Endothelial cell of umbilical vein (primary cell): ENCODE results near the gene ENOPH1. TPM values are rescaled to one million over a fixed set of nuclear protein-coding genes. Genes with fewer than 3 reads are reported as not detected.

Experiments used
- BruUV-seq: library from RNA; stranded (reverse); fragments of 400-500 nt; replicated peaks from 2 replicates; lab custom pipeline; 2021; lab: Mats Ljungman, UMichigan
- CTCF ChIA-PET: fragments of 300-600, 350-600 bp; sonication (Branson Sonifier 250); formaldehyde crosslinking; loops from one replicate; lab custom pipeline; 2021; ENCODE audit warnings: antibody characterized with exemption, inconsistent platforms; lab: Charles Lee
- POLR2A ChIA-PET: fragments of 300-600, 350-600 bp; sonication (Branson Sonifier 250); formaldehyde crosslinking; loops from one replicate; lab custom pipeline; 2021; ENCODE audit warnings: antibody characterized with exemption, inconsistent platforms; lab: Charles Lee
- DNase-seq: peaks from one replicate; pipeline ENCODE4 v3.0.0-alpha.2; 2011; ENCODE audit warnings: low read depth, low spot score
- FAIRE-seq: peaks from 2 replicates; lab custom pipeline; 2011; peaks lifted over from hg19 to GRCh38; lab: Jason Lieb, UNC
- H2AFZ ChIP-seq: 2 replicates; pipeline ENCODE4 v1.6.0; 2012; ENCODE audit warnings: low read depth, low read length, control low read depth, inconsistent platforms
- H3K27ac ChIP-seq: 2 replicates; pipeline ENCODE4 v1.5.1; 2011; ENCODE audit warnings: low read depth, mild to moderate bottlenecking, control low read depth, low read length, moderate library complexity; ENCODE audit not compliant: insufficient read depth
- H3K27me3 ChIP-seq, 2 experiments: 2 replicates each; pipeline versions ENCODE4 v1.6.0 to v1.6.1; 2011; ENCODE audit warnings: low read length in 2 of 2, mixed read lengths in 1 of 2; ENCODE audit not compliant: control insufficient read depth in 2 of 2, insufficient read depth in 2 of 2
- H3K36me3 ChIP-seq, 2 experiments: 2 replicates in 1 of 2; 3 replicates in 1 of 2; pipeline ENCODE4 v1.5.1; 2011; ENCODE audit warnings: low read length in 2 of 2, mild to moderate bottlenecking in 1 of 2, moderate library complexity in 1 of 2; ENCODE audit not compliant: control insufficient read depth in 2 of 2, insufficient read depth in 2 of 2; ENCODE audit errors: extremely low read depth in 1 of 2
- H3K4me1 ChIP-seq: 3 replicates; pipeline ENCODE4 v1.5.1; 2011; ENCODE audit warnings: mild to moderate bottlenecking, low read length; ENCODE audit not compliant: control insufficient read depth, insufficient read depth; ENCODE audit errors: extremely low read depth
- H3K4me2 ChIP-seq: 2 replicates; pipeline ENCODE4 v1.6.1; 2011; ENCODE audit warnings: low read length, control low read depth, mixed read lengths; ENCODE audit not compliant: insufficient read depth
- H3K4me3 ChIP-seq, 3 experiments: fragments of 200-600 bp in 1 of 3; sonication (generic), shearing (Covaris generic) in 1 of 3; replicated peaks in 1 of 3; 2 replicates each; pipeline ENCODE4 v1.5.1; 2011 to 2016; ENCODE audit warnings: control low read depth in 3 of 3, low read length in 3 of 3, mild to moderate bottlenecking in 2 of 3, inconsistent platforms in 1 of 3, low read depth in 1 of 3, moderate library complexity in 1 of 3; ENCODE audit not compliant: insufficient read depth in 1 of 3
- H3K79me2 ChIP-seq: 2 replicates; pipeline ENCODE4 v1.6.0; 2012; ENCODE audit warnings: low read length, inconsistent platforms; ENCODE audit not compliant: control insufficient read depth, insufficient read depth
- H3K9ac ChIP-seq: replicated peaks from 2 replicates; pipeline ENCODE3; 2011; ENCODE audit warnings: low read length, control low read depth; ENCODE audit not compliant: insufficient read depth; ENCODE audit errors: extremely low read depth
- H3K9me1 ChIP-seq: replicated peaks from 3 replicates; pipeline ENCODE4 v1.6.0; 2011; ENCODE audit warnings: mild to moderate bottlenecking, low read length; ENCODE audit not compliant: control insufficient read depth, insufficient read depth; ENCODE audit errors: extremely low read depth
- H3K9me3 ChIP-seq: replicated peaks from 2 replicates; pipeline ENCODE4 v1.5.1; 2012; ENCODE audit warnings: low read length, inconsistent platforms; ENCODE audit not compliant: control insufficient read depth, insufficient read depth
- H4K20me1 ChIP-seq: replicated peaks from 2 replicates; pipeline ENCODE3; 2011; ENCODE audit warnings: mild to moderate bottlenecking, low read length; ENCODE audit not compliant: control insufficient read depth, insufficient read depth; ENCODE audit errors: extremely low read depth
- CTCF ChIP-seq, 2 donors: IDR thresholded peaks; 1 replicate in 1 of 2; 2 replicates in 1 of 2; pipeline ENCODE4 v1.5.1; 2011; ENCODE audit warnings: low read length in 2 of 2, mild to moderate bottlenecking in 2 of 2, moderate library complexity in 2 of 2, control low read depth in 1 of 2, inconsistent platforms in 1 of 2, low read depth in 1 of 2; ENCODE audit not compliant: insufficient read depth in 1 of 2; ENCODE audit errors: extremely low read depth in 1 of 2
- EZH2 ChIP-seq: IDR thresholded peaks from 2 replicates; pipeline ENCODE4 v1.6.1; 2012; ENCODE audit warnings: borderline replicate concordance, low read depth, mild to moderate bottlenecking, moderate library complexity, low read length, inconsistent platforms; ENCODE audit not compliant: severe bottlenecking
- FOS ChIP-seq: IDR thresholded peaks from 2 replicates; pipeline ENCODE4 v1.6.1; 2011; ENCODE audit warnings: mild to moderate bottlenecking, low read length, moderate library complexity, borderline replicate concordance; ENCODE audit not compliant: insufficient read depth
- GATA2 ChIP-seq: IDR thresholded peaks from 2 replicates; pipeline ENCODE4 v1.7.0; 2011; ENCODE audit warnings: low read depth, mild to moderate bottlenecking, moderate library complexity, mixed read lengths, low read length; ENCODE audit not compliant: insufficient read length, insufficient read depth
- JUN ChIP-seq: IDR thresholded peaks from 2 replicates; pipeline ENCODE4 v1.6.1; 2011; ENCODE audit warnings: borderline replicate concordance, low read depth; ENCODE audit not compliant: insufficient read length, insufficient read depth
- MAX ChIP-seq: IDR thresholded peaks from 2 replicates; pipeline ENCODE4 v1.6.1; 2011; ENCODE audit not compliant: insufficient read depth, insufficient read length
- MYC ChIP-seq: IDR thresholded peaks from one replicate; pipeline ENCODE4 v1.6.1; 2011; ENCODE audit warnings: mild to moderate bottlenecking, low read depth, low read length
- POLR2A ChIP-seq: IDR thresholded peaks from 2 replicates; pipeline ENCODE4 v1.6.1; 2012; ENCODE audit warnings: low read depth, mild to moderate bottlenecking, control low read depth, low read length
- POLR2AphosphoS5 ChIP-seq: IDR thresholded peaks from 2 replicates; pipeline ENCODE4 v1.6.1; 2012; ENCODE audit warnings: low read depth, mild to moderate bottlenecking, control low read depth, low read length, moderate library complexity; ENCODE audit not compliant: insufficient read depth
- dilution Hi-C: fragments of 300-500 bp; cut with MboI; formaldehyde crosslinking; loops from one replicate; pipeline ENCODE4 v1.15.0; 2019; ENCODE audit warnings: low sequenced_read_pairs; ENCODE audit not compliant: extremely low pct_ligation_motif_present
- intact Hi-C: fragments of 100-400 bp; cut with micrococcal nuclease; formaldehyde crosslinking; loops from one replicate; pipeline ENCODE4 v1.10.0; 2022
- polyA plus RNA-seq, 4 experiments: library from polyadenylated mRNA; depleted of rRNA in 3 of 4; stranded (reverse) in 3 of 4; unstranded in 1 of 4; fragments of >200 nt; gene quantifications; 2 replicates each; pipeline versions ENCODE4 v1.2.1 to v1.2.3, GENCODE V29; 2011 to 2012; ENCODE audit warnings: missing spikeins in 1 of 4
- total RNA-seq: library from RNA; stranded (reverse); gene quantifications from 2 replicates; pipeline ENCODE4 v1.2.3, GENCODE V29; 2021

The ENOPH1 gene
- total and polyA plus RNA-seq, 2 donors (not counting 3 experiments of a cell fraction or from before 2014, with no cell fraction given): 11.1 to 35.0 TPM

- DNase-seq (no peak), FAIRE-seq (no peak)
- TF ChIP-seq GATA2 (no peak), POLR2A (no peak), MYC (no peak), JUN (no peak), FOS (no peak), MAX (no peak), CTCF (IDR thresholded peaks at IDR 0.05; ENCODE audit: extremely low read depth in 1 of 2, insufficient read depth in 1 of 2, low read depth in 1 of 2, low read length in 2 of 2) (no peak), EZH2 (no peak), POLR2AphosphoS5 (no peak)
- Histone ChIP-seq H3K4me3 (no peak overlapping the region), H3K79me2 (no peaks in the 10 kb centered on the region), H2AFZ (no peak overlapping the region), H3K27me3 (no peaks in the 10 kb centered on the region), H3K4me2 (no peak overlapping the region), H3K9me1 (no peaks in the 10 kb centered on the region), H3K9ac (no peak overlapping the region), H3K27ac (no peak overlapping the region), H3K9me3 (no peaks in the 10 kb centered on the region), H3K4me1 (no peaks in the 10 kb centered on the region), H3K36me3 (no peaks in the 10 kb centered on the region), H4K20me1 (no peaks in the 10 kb centered on the region)
- dilution Hi-C loops: no loop called here
- no TSS peak for BruUV-seq
- intact Hi-C loops: no loop called here
- ChIA-PET POLR2A (no interaction called here), CTCF (no interaction called here)
These were observed 51.1 kb downstream of the ENOPH1 start for GRCh38 chr4:82481506-82481840.
